ENCODE data around the gene NDUFB10.
A peak's percentile ranks its signal among the peaks of the same experiment; 100 is the strongest.

NDUFB10 gene

DNA sequence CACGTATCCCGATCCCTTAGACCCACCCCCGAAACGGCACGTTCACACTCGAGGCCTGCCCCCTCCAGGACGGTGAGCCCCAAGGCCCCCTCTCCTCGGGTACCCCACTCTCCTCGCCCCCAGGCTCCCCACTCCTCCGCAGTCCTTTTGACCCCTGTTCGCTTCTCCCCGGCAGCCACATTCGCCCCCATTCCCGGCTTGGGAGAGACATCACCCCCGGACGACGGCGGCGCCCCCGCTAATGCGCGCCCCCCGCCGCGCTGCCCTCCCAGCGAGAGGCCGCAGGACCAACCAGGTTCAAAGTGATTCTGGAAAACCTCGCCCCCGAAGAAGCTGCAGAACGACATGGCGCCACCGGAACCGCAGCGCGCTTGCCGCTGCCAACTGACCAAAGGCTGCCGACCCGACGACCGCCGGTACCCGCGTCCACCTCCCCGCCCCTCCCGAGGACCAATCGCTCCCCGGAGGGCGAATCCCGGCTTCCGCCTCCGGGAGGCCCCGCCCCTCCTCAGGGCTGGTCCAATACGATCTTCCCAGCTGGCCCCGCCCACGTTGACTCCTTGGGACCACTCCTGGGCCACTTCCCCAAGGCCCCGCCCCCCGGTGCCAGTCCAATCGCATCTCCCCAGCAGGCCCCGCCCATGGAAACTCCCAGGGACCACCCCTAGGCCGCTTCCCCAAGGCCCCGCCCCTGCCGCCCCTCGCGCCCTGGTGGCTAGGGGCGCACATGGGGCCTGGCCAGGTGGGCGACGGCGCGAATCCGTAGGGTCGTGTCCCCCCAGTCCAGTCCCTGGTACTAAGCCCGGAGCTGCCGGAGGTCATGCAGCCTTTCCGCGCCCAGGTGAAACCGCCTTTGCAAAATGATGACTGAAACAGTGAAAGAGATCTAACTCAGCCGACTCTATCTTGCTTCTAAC lies 16.3 kb upstream of the NDUFB10 start, which contains the start of gene MSRB1:
MSRB1 (minus strand) TSS at position 390 of the 917 bp plus-strand sequence; CDS start at position 347, 43 bp downstream.
- ChIA-PET POLR2A (interaction anchor here (1.0 to 4.7 kb wide), 3 partner anchors 14 to 66 kb away, joined by 3 to 45 read pairs (median 3); partner anchors contain the start of gene RPS2), CTCF (interaction anchor here (0.6 to 7.4 kb wide), 9 partner anchors 9 to 297 kb away, joined by 3 to 80 read pairs (median 3); no protein-coding TSS in a partner anchor)
- TF ChIP-seq, protein P1, sequence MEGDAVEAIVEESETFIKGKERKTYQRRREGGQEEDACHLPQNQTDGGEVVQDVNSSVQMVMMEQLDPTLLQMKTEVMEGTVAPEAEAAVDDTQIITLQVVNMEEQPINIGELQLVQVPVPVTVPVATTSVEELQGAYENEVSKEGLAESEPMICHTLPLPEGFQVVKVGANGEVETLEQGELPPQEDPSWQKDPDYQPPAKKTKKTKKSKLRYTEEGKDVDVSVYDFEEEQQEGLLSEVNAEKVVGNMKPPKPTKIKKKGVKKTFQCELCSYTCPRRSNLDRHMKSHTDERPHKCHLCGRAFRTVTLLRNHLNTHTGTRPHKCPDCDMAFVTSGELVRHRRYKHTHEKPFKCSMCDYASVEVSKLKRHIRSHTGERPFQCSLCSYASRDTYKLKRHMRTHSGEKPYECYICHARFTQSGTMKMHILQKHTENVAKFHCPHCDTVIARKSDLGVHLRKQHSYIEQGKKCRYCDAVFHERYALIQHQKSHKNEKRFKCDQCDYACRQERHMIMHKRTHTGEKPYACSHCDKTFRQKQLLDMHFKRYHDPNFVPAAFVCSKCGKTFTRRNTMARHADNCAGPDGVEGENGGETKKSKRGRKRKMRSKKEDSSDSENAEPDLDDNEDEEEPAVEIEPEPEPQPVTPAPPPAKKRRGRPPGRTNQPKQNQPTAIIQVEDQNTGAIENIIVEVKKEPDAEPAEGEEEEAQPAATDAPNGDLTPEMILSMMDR (IDR thresholded peaks at IDR 0.05; ENCODE audit: insufficient read depth, low read length, missing control alignments) = no peak
- DNase-seq (ENCODE audit: low read depth, low spot score) = peak; percentile 65
- peak within 1 kb of the TSS; percentile 87 for H3K4me3 ChIP-seq (ENCODE audit: low read depth, low read length)

DNA sequence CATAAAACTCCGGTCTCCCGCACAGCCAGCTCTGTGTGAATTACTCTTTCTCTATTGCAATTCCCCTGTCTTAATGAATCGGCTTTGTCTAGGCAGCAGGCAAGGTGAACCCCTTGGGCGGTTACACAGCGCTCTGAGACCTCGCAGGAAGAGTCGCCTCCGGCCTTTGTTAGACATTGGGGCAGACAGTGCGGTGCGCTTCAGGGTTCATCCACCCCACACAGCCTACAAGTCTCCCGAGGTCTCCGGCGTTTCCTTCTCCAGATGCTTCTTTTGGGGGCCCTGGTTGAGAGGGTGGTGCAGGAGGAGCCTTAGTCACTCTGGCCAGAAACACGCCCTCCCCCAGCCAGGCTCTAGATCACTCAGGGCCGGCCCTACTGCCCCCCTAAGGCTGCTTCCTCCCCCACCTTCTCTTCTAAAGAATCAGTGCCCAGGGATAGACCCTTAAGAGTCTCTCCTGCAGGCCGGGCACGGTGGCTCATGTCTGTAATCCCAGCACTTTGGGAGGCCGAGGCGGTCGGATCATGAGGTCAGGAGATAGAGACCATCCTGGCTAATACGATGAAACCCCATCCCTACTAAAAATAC lies 14.6 kb upstream of the NDUFB10 start:
- H3K4me3 ChIP-seq (ENCODE audit: low read depth, low read length) = no peak overlapping the region
- ChIA-PET POLR2A (interaction anchor here (4.7 kb wide), 1 partner anchor 20 kb away, joined by 45 read pairs; the partner anchor contains the start of gene RPS2), CTCF (interaction anchor here (2.3 to 7.4 kb wide), 2 partner anchors 15 to 16 kb away, joined by 14 to 80 read pairs; no protein-coding TSS in a partner anchor)
- TF ChIP-seq, protein P1 (IDR thresholded peaks at IDR 0.05; ENCODE audit: insufficient read depth, low read length, missing control alignments) = no peak
- no peak for DNase-seq (ENCODE audit: low read depth, low spot score)

DNA sequence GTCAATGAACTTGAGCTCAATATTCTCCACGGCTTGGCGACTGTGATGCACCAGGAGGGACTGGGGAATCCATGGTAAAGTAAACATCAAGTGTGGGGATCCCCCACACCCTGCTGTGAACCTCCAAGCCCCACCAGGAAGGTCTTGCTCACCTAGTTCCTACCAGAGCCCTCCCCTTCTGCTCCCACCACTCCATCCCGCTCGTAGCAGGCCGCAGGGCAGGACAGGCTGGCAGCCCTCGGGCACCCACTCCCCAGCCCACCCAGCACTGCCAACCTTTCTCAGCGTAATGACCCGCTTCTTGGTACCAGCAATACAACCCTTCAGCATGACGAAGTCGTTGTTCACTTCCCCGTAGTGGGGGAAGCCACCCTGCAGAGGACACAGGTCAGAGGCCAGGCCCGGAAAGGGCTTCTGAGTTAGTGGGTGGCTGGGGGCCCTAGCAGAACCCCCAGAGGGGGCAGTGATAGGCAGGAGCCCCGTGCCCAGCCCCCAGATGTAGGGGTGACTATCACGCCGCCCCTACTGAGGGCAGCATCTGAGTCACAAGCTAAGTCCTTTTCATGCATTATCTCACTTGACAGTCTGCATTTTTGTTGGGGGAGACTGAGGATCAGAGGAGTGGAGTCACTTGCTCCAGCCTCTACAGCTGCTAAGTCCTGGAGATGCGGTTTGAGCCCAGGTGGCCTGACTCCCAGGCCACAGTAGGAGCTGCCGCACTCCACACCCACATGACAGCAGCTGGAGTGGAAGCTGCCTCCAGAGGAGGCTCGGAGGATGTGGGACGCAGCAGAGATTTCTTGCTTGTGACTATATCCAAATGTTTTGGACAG lies 13.6 kb upstream of the NDUFB10 start:
- H3K4me3 ChIP-seq (ENCODE audit: low read depth, low read length) = no peak overlapping the region
- ChIA-PET POLR2A (interaction anchor here (4.7 kb wide), 1 partner anchor 19 kb away, joined by 45 read pairs; the partner anchor contains the start of gene RPS2), CTCF (interaction anchor here (1.4 to 2.3 kb wide), 2 partner anchors 17 to 19 kb away, joined by 3 to 14 read pairs; partner anchors contain the start of gene RPS2)
- DNase-seq (ENCODE audit: low read depth, low spot score) = no peak
- TF ChIP-seq, protein P1 (IDR thresholded peaks at IDR 0.05; ENCODE audit: insufficient read depth, low read length, missing control alignments) = no peak

DNA sequence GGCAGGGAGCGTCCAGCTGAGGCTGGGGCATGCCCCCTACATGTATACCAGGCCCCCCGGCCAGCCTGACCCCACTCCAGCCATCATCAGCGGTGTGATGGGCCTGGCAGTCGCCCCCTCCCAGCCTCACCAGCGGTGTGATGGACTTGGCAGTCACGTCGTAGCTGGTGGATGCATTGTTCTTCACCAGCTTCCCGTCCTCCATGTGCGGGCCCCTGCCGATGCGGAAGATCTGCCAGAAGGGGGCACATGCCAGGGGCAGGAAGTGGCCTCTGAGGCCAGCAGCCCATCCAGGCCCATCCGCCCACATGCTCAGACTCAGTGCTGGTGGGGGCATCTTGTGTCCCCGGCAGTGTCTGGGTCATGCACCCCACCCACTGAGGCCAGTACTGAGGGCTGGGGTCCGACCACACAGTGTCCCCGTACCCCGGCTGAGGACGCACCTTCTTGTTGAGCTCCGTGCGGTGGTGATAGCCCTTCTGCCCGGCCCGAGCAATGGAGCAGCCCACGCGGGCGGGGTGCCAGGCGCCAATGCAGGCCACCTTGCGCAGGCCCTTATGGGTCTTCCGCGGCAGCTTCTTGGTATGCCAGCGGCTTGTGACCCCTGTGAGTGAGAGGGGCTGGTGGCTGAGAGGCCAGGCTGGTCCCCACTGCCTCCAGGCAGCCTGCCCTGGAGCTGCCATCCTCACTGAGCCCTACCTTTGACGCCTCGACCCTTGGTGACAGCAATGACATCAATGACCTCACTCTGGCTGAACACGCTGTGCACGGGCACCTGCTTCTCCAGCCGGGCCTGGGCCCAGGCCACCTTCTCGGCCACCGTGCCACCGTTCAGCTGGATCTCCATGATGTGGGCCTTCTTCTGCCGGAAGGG lies 12.6 kb upstream of the NDUFB10 start:
- TF ChIP-seq, protein P1 (IDR thresholded peaks at IDR 0.05; ENCODE audit: insufficient read depth, low read length, missing control alignments) = no peak

DNA sequence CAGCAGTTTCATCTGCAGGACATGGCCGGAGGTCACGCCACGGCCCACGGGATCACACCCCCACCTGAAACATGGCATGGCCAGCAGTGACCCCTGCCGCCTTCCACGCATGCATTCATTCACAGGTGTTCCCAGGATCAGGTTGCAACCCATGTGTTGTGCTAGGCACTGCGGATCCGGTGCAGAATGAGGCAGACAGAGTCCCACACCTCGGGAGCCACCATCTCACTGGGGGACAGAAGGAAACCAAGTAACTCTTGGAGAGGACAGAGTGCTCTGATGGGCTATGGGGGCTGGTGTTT lies 12.0 kb upstream of the NDUFB10 start:
- POLR2A ChIA-PET = interaction anchor here (4.7 kb wide), 1 partner anchor 17 kb away, joined by 45 read pairs; the partner anchor contains the start of gene RPS2
- TF ChIP-seq, protein P1 (IDR thresholded peaks at IDR 0.05; ENCODE audit: insufficient read depth, low read length, missing control alignments) = no peak
- no peak overlapping the region for H3K4me3 ChIP-seq (ENCODE audit: low read depth, low read length)
- DNase-seq (ENCODE audit: low read depth, low spot score) = no peak
- CTCF ChIA-PET = no interaction called here

More for the DNA sequence above, 12.6 kb upstream of the NDUFB10 start:
- DNase-seq (ENCODE audit: low read depth, low spot score) = no peak
- H3K4me3 ChIP-seq (ENCODE audit: low read depth, low read length) = no peak overlapping the region
- ChIA-PET CTCF (interaction anchor here (1.4 to 2.3 kb wide), 2 partner anchors 17 to 18 kb away, joined by 3 to 14 read pairs; partner anchors contain the start of gene RPS2), POLR2A (interaction anchor here (4.7 kb wide), 1 partner anchor 18 kb away, joined by 45 read pairs; the partner anchor contains the start of gene RPS2)
